ENCODE measurements around the gene ZMYM2.

Gene ZMYM2

GRCh38 chr13:20134732-20135131, 176.2 kb downstream of the ZMYM2 start:
- H3K27me3 ChIP-seq (ENCODE audit: low read depth, low read length), result peaks cover 14% of the 10 kb centered on the region; the same call in 1 of the 2 replicates
- TF ChIP-seq CTCF (IDR thresholded peaks at IDR 0.05; ENCODE audit: low read depth, low read length) (no peak), EZH2phosphoT487 (IDR thresholded peaks at IDR 0.05; ENCODE audit: low read depth) (no peak)
- H3K4me2 ChIP-seq (ENCODE audit: low read length), result no peak overlapping the region
- H3K9ac ChIP-seq (ENCODE audit: low read length), result no peak overlapping the region
- no peak overlapping the region for H2AFZ ChIP-seq (ENCODE audit: low read depth, low read length)
- no peak overlapping the region for H3K4me3 ChIP-seq (ENCODE audit: low read length)
- H3K27ac ChIP-seq (ENCODE audit: low read length), result no peak overlapping the region
- H3K79me2 ChIP-seq (ENCODE audit: low read length), result no peaks in the 10 kb centered on the region
- no peaks in the 10 kb centered on the region for H3K9me3 ChIP-seq (ENCODE audit: insufficient read depth, low read length)
- H4K20me1 ChIP-seq (ENCODE audit: insufficient read depth, low read length), result peaks cover 4% of the 10 kb centered on the region; the same call in 1 of the 2 replicates
- H3K36me3 ChIP-seq (replicated peaks; ENCODE audit: low read depth, low read length), result no peaks in the 10 kb centered on the region
- H3K4me1 ChIP-seq (ENCODE audit: low read length), result peaks cover 24% of the 10 kb centered on the region

DNA sequence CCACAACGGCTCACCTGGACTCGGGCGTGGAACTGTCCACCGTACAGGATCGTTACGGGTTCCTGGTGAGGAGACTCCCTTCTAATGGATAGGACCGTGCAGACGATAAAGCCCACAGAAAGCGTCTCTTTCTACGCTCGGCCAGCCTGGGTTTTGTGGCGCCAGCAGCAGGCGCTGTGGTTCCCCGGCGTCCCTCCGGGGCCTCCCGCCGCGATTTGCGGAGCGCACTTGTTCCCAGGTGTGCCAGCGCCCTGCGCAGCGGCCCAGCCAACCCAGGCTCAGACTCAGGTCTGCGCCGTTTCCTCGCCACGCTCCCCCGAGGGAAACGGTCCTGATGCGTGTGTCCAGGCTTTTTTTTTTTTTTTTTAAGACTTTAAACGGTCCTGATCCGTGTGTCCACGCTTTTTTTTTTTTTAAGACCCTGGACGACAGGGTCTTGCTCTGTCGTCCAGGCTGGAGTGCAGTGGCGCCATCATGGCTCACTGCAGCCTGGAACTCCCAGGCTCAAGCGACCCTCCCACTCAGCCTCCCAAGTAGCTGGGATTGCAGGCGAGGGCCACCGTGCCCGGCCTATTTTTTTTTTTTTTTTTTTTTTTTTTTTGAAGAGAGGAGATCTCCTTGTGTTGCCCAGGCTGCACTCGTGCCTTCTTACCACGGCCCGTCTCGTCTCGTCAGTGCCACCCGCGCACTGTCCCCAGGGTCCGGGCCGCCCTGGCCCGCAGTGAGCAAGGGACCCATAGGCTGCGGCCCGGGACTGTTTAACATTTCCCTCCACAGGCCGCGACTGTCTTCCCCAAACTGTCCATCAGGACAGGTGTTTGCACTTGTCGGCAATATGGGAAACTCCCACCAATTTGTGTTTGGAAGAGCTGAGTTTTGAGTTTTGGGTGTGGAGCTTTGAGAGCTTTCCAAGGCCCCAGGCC, 178.5 kb downstream of the ZMYM2 start:
- Histone ChIP-seq H3K79me2 (ENCODE audit: low read length) (no peaks in the 10 kb centered on the region), H3K4me1 (ENCODE audit: low read length) (peaks cover 36% of the 10 kb centered on the region), H3K9ac (ENCODE audit: low read length) (no peak overlapping the region)

DNA sequence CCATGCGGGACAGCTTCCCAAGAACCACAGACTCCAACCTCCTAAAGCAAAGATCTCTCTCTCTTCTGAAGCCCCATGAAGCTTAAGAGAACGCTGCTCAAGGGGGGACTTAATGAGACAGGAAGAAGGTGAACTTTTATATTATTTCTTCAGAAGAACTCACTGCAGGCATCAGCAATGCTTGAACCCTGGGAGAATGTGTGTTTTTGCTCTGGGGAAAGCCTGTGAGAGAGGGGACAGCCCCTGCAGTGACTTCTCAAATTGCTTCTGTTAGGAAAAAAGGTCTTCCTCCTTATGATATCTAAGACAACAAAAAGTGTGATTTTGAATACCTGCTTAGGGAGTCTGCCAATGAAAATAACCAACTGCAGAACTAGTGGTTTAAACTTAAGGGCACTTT, 179.3 kb downstream of the ZMYM2 start:
- peak overlapping the region; percentile 50 for H3K4me2 ChIP-seq (ENCODE audit: low read length)
- peaks cover 9% of the 10 kb centered on the region for H3K27me3 ChIP-seq (ENCODE audit: low read depth, low read length)
- H3K79me2 ChIP-seq (ENCODE audit: low read length), result no peaks in the 10 kb centered on the region
- H3K27ac ChIP-seq (ENCODE audit: low read length), result no peak overlapping the region
- TF ChIP-seq EZH2phosphoT487 (IDR thresholded peaks at IDR 0.05; ENCODE audit: low read depth), result no peak
- TF ChIP-seq CTCF (IDR thresholded peaks at IDR 0.05; ENCODE audit: low read depth, low read length), result no peak
- H3K4me3 ChIP-seq (ENCODE audit: low read length), result 0 out of 2 replicates have a peak overlapping the region, but pooled peaks have one; percentile 5
- peaks cover 8% of the 10 kb centered on the region; the same call in 1 of the 2 replicates for H4K20me1 ChIP-seq (ENCODE audit: insufficient read depth, low read length)
- no peaks in the 10 kb centered on the region for H3K36me3 ChIP-seq (replicated peaks; ENCODE audit: low read depth, low read length)
- peaks cover 36% of the 10 kb centered on the region for H3K4me1 ChIP-seq (ENCODE audit: low read length)
- no peaks in the 10 kb centered on the region for H3K9me3 ChIP-seq (ENCODE audit: insufficient read depth, low read length)
- H3K9ac ChIP-seq (ENCODE audit: low read length), result no peak overlapping the region
- no peak overlapping the region for H2AFZ ChIP-seq (ENCODE audit: low read depth, low read length)

More for the DNA sequence above, 178.5 kb downstream of the ZMYM2 start:
- Histone ChIP-seq H3K36me3 (replicated peaks; ENCODE audit: low read depth, low read length) (no peaks in the 10 kb centered on the region), H3K9me3 (ENCODE audit: insufficient read depth, low read length) (no peaks in the 10 kb centered on the region), H4K20me1 (ENCODE audit: insufficient read depth, low read length) (peaks cover 8% of the 10 kb centered on the region; the same call in 1 of the 2 replicates), H3K4me3 (ENCODE audit: low read length) (no peak overlapping the region), H2AFZ (ENCODE audit: low read depth, low read length) (no peak overlapping the region), H3K27ac (ENCODE audit: low read length) (no peak overlapping the region), H3K4me2 (ENCODE audit: low read length) (no peak overlapping the region), H3K27me3 (ENCODE audit: low read depth, low read length) (peaks cover 9% of the 10 kb centered on the region)
- TF ChIP-seq EZH2phosphoT487 (IDR thresholded peaks at IDR 0.05; ENCODE audit: low read depth), result no peak
- TF ChIP-seq CTCF (IDR thresholded peaks at IDR 0.05; ENCODE audit: low read depth, low read length), result no peak

DNA sequence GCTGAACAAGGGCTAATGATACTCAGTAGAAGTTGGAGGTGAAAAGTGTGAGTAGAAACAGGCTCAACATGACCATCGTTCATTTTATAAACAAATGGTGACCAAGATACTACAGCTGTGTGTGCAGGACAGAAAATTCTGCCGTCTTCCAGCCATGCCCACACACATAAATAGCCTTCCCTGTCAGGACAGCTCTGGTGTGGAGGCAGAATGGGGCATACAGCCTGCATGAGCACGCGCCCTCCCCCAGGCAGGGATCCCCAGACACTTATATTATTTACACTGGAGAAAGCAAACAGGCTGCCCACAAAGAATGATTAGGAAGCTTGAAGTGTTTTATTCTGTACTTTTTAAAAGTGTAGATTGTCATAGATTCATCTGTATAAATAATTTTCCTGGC, 182.0 kb downstream of the ZMYM2 start:
- no peak overlapping the region for H3K4me3 ChIP-seq (ENCODE audit: low read length)
- H2AFZ ChIP-seq (ENCODE audit: low read depth, low read length), result no peak overlapping the region
- H3K9me3 ChIP-seq (ENCODE audit: insufficient read depth, low read length), result no peaks in the 10 kb centered on the region
- no peak overlapping the region for H3K9ac ChIP-seq (ENCODE audit: low read length)
- no peak overlapping the region for H3K4me2 ChIP-seq (ENCODE audit: low read length)
- H3K79me2 ChIP-seq (ENCODE audit: low read length), result no peaks in the 10 kb centered on the region
- H3K27ac ChIP-seq (ENCODE audit: low read length), result no peak overlapping the region
- H4K20me1 ChIP-seq (ENCODE audit: insufficient read depth, low read length), result peaks cover 8% of the 10 kb centered on the region; the same call in 1 of the 2 replicates
- peaks cover 36% of the 10 kb centered on the region for H3K4me1 ChIP-seq (ENCODE audit: low read length)
- TF ChIP-seq CTCF (IDR thresholded peaks at IDR 0.05; ENCODE audit: low read depth, low read length), result no peak
- no peak for TF ChIP-seq EZH2phosphoT487 (IDR thresholded peaks at IDR 0.05; ENCODE audit: low read depth)
- H3K36me3 ChIP-seq (replicated peaks; ENCODE audit: low read depth, low read length), result no peaks in the 10 kb centered on the region
- peaks cover 9% of the 10 kb centered on the region for H3K27me3 ChIP-seq (ENCODE audit: low read depth, low read length)

All from OCI-LY3 (cell line).